Adrenal gland (tissue), 12 donors: ENCODE results near the gene SIL1. TPM values are rescaled to one million over a fixed set of nuclear protein-coding genes. Genes with fewer than 3 reads are reported as not detected.
"Not testable (repeated sequence)": the region's sequence is repeated elsewhere in the genome, so short reads cannot be mapped to it uniquely, and the experiment has no call there.

ENCODE experiments used
- DNase-seq, 7 donors: peaks; one replicate each; pipeline ENCODE4 v3.0.0-alpha.2; 2019 to 2020
- H3K27ac ChIP-seq, 5 donors: fragments of 200-600 bp; sonication (generic) in 4 of 5; 1 replicate in 3 of 5; 2 replicates in 2 of 5; pipeline versions ENCODE4 v1.5.1 to v1.8.0; 2016 to 2020; ENCODE audit warnings: mild to moderate bottlenecking in 1 of 5
- H3K27me3 ChIP-seq: fragments of 200-600 bp; 2 replicates; pipeline ENCODE4 v1.8.0; 2021
- H3K36me3 ChIP-seq, 2 donors: fragments of 200-600 bp; replicated peaks in 1 of 2; 1 replicate in 1 of 2; 2 replicates in 1 of 2; pipeline versions ENCODE4 v1.5.1 to v1.8.0; 2018 to 2022
- H3K4me1 ChIP-seq, 2 donors: fragments of 200-600 bp; replicated peaks in 1 of 2; 1 replicate in 1 of 2; 2 replicates in 1 of 2; pipeline versions ENCODE4 v1.5.1 to v1.8.0; 2018 to 2021
- H3K4me3 ChIP-seq, 4 donors: fragments of 200-600 bp; sonication (generic) in 3 of 4; one replicate each; pipeline ENCODE4 v1.5.1; 2016 to 2018
- H3K9me3 ChIP-seq, 3 donors: fragments of 200-600 bp; sonication (generic) in 1 of 3; replicated peaks in 1 of 3; 1 replicate in 2 of 3; 2 replicates in 1 of 3; pipeline versions ENCODE4 v1.5.1 to v1.8.0; 2016 to 2021
- CTCF ChIP-seq, 6 experiments: fragments of 450-650 bp in 4 of 6; fragments of 200-600 bp in 2 of 6; sonication (generic) in 1 of 6; IDR thresholded peaks; 1 replicate in 5 of 6; 2 replicates in 1 of 6; pipeline versions ENCODE4 v1.5.1 to v1.8.0; 2016 to 2021; ENCODE audit warnings: antibody characterized with exemption in 6 of 6, mild to moderate bottlenecking in 2 of 6, moderate library complexity in 1 of 6
- POLR2A ChIP-seq, 2 donors: fragments of 450-650 bp; IDR thresholded peaks; one replicate each; pipeline ENCODE4 v1.6.1; 2017; ENCODE audit warnings: antibody characterized with exemption in 2 of 2, mild to moderate bottlenecking in 2 of 2, moderate library complexity in 1 of 2
- WGBS, 4 donors: extraction: QIAGEN DNeasy Blood & Tissue Kit in 2 of 4; methylation state at CpG; one replicate each; pipeline versions ENCODE4 v1.1.5 to v1.1.7; 2013 to 2017; 5-methylcytosine and 5-hydroxymethylcytosine counted together
- intact Hi-C, 2 donors: fragments of 100-400 bp; cut with DNase I; formaldehyde crosslinking; loops; one replicate each; pipeline versions ENCODE4 v1.14.1 to v1.15.0; 2022 to 2023
- polyA plus RNA-seq, 3 donors: library from polyadenylated mRNA; stranded (reverse); fragments of 200-250 nt in 2 of 3; fragments of 350-450 nt in 1 of 3; fragmentation: Illumina TruSeq in 1 of 3; extraction: RNeasy Lipid Tissue Mini Kit (QIAGEN cat#74804) in 1 of 3; gene quantifications; one replicate each; pipeline ENCODE4 v1.2.3, GENCODE V29; 2013 to 2014
- total RNA-seq, 9 donors: library from RNA; depleted of rRNA in 4 of 9; stranded (reverse); fragments of >200 nt in 4 of 9; fragments of 120-200 nt in 1 of 9; fragmentation: NEBNext Ultra II Directional in 1 of 9; extraction: Animal tissue kit (Norgen Biotek cat#: 25700) in 1 of 9; gene quantifications; one replicate each; pipeline versions ENCODE4 v1.1.0 to v1.2.4, GENCODE V29; 2013 to 2023
- donor health status: healthy with polysubstance abuse.
- donor health status: Bipolar disorder and iron deficiency.
- donor health status: DM: yes; HTN: yes; CAD: no.
- donor health status: DM: no; HTN: no; CAD: no.
- donor health status: DM: no; HTN: no; CAD: no.
- donor health status: DM: yes; HTN: yes; CAD: no.

SIL1 gene
- total and polyA plus RNA-seq, 12 donors: 81.9 to 313 (median 142) TPM

- intact Hi-C loops: no loop called here
- Histone ChIP-seq H3K4me1 (no peaks in the 10 kb centered on the region), H3K27ac (no peak overlapping the region), H3K36me3 (no peaks in the 10 kb centered on the region), H3K4me3 (no peak overlapping the region), H3K9me3 (no peaks in the 10 kb centered on the region), H3K27me3 (no peaks in the 10 kb centered on the region)
- 90 to 100% (median 92%) methylated on average over 1 of the region's 1 CpG for WGBS, 4 donors
- TF ChIP-seq CTCF (IDR thresholded peaks at IDR 0.05): no peak
- TF ChIP-seq POLR2A (IDR thresholded peaks at IDR 0.05): no peak
- no peak for DNase-seq
These were observed 30.1 kb upstream of the SIL1 start for GRCh38 chr5:139228201-139228803.

DNA sequence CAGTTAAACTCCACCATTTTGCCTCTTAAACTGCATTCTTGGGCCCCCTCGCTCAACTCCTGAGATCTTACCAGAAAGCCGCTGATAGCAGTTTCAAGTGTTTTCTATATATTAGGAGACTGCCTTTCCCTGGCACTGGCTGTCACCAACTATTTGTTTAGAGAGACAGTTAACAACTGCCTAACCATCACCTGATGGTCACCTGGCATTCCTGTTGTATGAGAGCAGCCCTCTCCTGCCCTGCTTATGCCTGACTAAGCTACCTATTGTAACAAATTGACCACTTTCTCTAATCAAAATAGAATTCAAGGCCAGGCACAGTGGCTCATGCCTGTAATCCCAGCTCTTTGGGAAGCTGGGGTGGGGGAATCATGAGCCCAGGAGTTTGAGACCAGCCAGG lies 28.0 kb upstream of the SIL1 start:
- 92 to 97% (median 94%) methylated on average over 2 of the region's 2 CpGs for WGBS, 4 donors

DNA sequence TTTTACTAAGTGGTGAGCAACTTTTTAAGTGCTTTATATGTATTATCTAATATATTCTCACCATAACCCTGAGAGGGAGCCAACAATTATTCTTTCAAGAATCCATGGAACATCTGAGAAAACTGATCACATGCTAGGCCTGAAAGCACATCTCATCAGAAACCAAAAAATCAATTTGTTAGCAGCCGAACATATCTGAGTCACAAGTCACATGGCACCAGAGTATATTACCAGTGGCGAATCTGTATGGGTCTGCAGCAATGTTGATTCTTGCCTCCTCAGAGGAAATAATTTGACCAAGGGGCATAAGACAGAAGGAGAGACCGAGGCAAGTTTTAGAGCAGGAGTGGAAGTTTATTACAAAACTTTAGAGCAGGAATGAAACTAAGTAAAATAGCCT lies 25.3 kb upstream of the SIL1 start:
- intact Hi-C loops: no loop called here

More for the DNA sequence above, 28.0 kb upstream of the SIL1 start:
- Histone ChIP-seq H3K4me3 (no peak overlapping the region), H3K9me3 (no peaks in the 10 kb centered on the region), H3K27ac (no peak overlapping the region), H3K36me3 (no peaks in the 10 kb centered on the region), H3K27me3 (no peaks in the 10 kb centered on the region), H3K4me1 (no peaks in the 10 kb centered on the region)
- DNase-seq: no peak
- intact Hi-C loops: no loop called here
- TF ChIP-seq POLR2A (IDR thresholded peaks at IDR 0.05) (no peak), CTCF (IDR thresholded peaks at IDR 0.05) (no peak)

GRCh38 chr5:139222346-139222745 lies 24.2 kb upstream of the SIL1 start:
- Histone ChIP-seq H3K4me3 (no peak overlapping the region), H3K36me3 (no peaks in the 10 kb centered on the region), H3K27me3 (no peaks in the 10 kb centered on the region), H3K27ac (no peak overlapping the region), H3K9me3 (no peaks in the 10 kb centered on the region), H3K4me1 (no peaks in the 10 kb centered on the region)
- DNase-seq: no peak
- WGBS, 4 donors: 48 to 67% (median 56%) methylated on average over 3 of the region's 3 CpGs
- no peak for TF ChIP-seq CTCF (IDR thresholded peaks at IDR 0.05)
- TF ChIP-seq POLR2A (IDR thresholded peaks at IDR 0.05): no peak
- intact Hi-C loops: no loop called here

More for the DNA sequence above, 25.3 kb upstream of the SIL1 start:
- no peaks in the 10 kb centered on the region for H3K36me3 ChIP-seq
- H3K4me3 ChIP-seq: no peak overlapping the region
- H3K4me1 ChIP-seq: no peaks in the 10 kb centered on the region
- H3K27me3 ChIP-seq: no peaks in the 10 kb centered on the region
- no peaks in the 10 kb centered on the region for H3K9me3 ChIP-seq
- TF ChIP-seq CTCF (IDR thresholded peaks at IDR 0.05): no peak
- no peak for TF ChIP-seq POLR2A (IDR thresholded peaks at IDR 0.05)
- H3K27ac ChIP-seq: no peak overlapping the region
- WGBS, 4 donors: 77 to 85% (median 83%) methylated on average over 3 of the region's 3 CpGs
- no peak for DNase-seq

DNA sequence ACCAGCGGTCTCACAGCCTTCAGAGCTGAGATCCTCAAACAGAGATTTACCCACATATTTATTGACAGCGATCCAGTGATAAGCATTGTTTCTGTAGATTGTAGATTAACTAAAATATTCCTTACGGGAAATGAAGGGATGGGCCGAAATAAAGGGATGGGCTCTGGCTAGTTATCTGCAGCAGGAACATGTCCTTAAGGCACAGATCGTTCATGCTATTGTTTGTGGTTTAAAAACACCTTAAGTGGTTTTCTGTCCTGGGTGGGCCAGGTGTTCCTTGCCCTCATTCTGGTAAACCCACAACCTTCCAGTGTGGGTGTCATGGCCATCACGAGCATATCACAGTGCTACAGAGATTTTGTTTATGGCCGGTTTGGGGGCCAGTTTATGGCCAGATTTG lies 19.9 kb upstream of the SIL1 start:
- H3K27me3 ChIP-seq, DNase-seq, H3K36me3 ChIP-seq, H3K9me3 ChIP-seq, intact Hi-C loops, H3K4me1 ChIP-seq, H3K4me3 ChIP-seq, H3K27ac ChIP-seq: not testable (repeated sequence)
- 74 to 93% (median 84%) methylated on average over 6 to 7 of the region's 7 CpGs for WGBS, 4 donors
